Measurements from ENCODE around the gene BUD31.

DNA sequence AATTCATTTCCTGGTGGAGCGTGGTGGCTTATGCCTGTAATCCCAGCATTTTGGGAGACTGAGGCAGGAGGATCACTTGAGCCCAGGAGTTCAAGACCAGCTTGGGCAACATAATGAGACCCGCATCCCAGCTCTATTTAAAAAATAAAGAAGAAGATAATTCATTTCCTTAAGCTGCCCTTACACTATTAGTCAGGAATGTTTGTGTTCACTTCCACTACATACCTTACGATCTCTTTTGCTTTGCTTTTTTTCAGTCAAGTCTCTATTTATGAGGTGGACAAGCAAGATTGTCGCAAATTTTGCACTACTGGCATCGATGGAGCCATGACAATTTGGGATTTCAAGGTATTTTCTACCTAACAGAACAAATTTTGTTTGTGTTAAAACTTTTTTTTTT lies 45.5 kb upstream of the BUD31 start:
- TF ChIP-seq, protein P1, sequence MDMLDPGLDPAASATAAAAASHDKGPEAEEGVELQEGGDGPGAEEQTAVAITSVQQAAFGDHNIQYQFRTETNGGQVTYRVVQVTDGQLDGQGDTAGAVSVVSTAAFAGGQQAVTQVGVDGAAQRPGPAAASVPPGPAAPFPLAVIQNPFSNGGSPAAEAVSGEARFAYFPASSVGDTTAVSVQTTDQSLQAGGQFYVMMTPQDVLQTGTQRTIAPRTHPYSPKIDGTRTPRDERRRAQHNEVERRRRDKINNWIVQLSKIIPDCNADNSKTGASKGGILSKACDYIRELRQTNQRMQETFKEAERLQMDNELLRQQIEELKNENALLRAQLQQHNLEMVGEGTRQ (IDR thresholded peaks at IDR 0.05; ENCODE audit: low read depth, low read length), result no peak
- TF ChIP-seq, protein P2, sequence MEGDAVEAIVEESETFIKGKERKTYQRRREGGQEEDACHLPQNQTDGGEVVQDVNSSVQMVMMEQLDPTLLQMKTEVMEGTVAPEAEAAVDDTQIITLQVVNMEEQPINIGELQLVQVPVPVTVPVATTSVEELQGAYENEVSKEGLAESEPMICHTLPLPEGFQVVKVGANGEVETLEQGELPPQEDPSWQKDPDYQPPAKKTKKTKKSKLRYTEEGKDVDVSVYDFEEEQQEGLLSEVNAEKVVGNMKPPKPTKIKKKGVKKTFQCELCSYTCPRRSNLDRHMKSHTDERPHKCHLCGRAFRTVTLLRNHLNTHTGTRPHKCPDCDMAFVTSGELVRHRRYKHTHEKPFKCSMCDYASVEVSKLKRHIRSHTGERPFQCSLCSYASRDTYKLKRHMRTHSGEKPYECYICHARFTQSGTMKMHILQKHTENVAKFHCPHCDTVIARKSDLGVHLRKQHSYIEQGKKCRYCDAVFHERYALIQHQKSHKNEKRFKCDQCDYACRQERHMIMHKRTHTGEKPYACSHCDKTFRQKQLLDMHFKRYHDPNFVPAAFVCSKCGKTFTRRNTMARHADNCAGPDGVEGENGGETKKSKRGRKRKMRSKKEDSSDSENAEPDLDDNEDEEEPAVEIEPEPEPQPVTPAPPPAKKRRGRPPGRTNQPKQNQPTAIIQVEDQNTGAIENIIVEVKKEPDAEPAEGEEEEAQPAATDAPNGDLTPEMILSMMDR (conservative IDR thresholded peaks at IDR 0.05; ENCODE audit: low read depth, low read length), result no peak
- TF ChIP-seq MAZ (IDR thresholded peaks at IDR 0.05; ENCODE audit: borderline replicate concordance, low read depth, low read length), result no peak
- TF ChIP-seq NFE2L2 (IDR thresholded peaks at IDR 0.05; ENCODE audit: low read depth, low read length), result no peak
- no peak for TF ChIP-seq CEBPB (IDR thresholded peaks at IDR 0.05; ENCODE audit: low read depth, low read length)
- no peak for TF ChIP-seq MAFK (IDR thresholded peaks at IDR 0.05; ENCODE audit: low read depth, low read length)

All from IMR-90 (cell line).